ENCODE measurements around the gene TMEM134. TPM values are rescaled to one million over a fixed set of nuclear protein-coding genes. Genes with fewer than 3 reads are reported as not detected.

The TMEM134 gene
- total and polyA plus RNA-seq, 10 of the 15 experiments (the other 5 are each of a cell fraction or from before 2014, with no cell fraction given): 1.6 to 93.8 (median 27.8) TPM

DNA sequence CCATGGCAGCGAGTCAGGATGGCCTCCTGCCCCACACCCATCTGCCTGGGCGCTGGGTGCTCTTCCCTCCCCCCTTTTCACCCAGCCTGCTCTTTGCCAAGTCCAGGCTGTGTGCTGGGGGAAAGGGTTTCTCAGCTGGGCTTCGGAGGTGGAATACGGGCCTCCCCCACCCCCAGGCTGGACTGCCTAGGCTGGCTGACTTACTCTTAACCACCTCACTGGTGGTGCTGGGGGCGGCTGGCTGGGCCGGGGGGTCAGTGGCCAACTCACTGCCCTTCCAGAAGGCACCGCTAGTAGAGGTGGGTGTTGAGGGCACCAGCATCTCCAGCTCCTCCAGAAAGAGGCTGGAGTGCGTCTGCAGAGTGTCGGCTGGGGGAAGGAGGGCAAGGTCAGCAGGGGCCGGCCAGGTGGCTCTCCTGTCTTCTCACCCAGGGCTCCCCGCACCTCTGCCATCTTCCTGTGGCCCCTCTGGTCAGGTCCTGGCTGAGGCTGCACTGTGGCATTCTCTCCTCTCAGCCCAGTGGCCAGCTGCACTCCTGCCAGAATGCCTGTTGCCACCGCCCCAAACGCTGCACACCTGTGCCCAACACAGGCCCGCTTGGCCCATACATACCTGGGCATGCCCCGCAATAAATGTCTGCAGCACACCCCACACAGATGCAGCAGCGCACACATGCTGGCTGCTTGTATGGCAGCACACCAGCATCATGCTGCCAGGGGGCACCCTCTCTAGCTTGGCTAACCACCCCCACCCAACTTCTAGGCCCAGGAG, 26.4 kb upstream of the TMEM134 start:
- H3K9me3 ChIP-seq (replicated peaks; ENCODE audit: control insufficient read depth, insufficient read depth, low read length): no peaks in the 10 kb centered on the region
- H3K9ac ChIP-seq (ENCODE audit: control insufficient read depth, insufficient read depth, low read length): no peak overlapping the region
- H3K4me2 ChIP-seq (ENCODE audit: control insufficient read depth, insufficient read depth): no peak overlapping the region
- no TSS peak for BruUV-seq (replicated peaks)
- no peaks in the 10 kb centered on the region; the same call in 1 of the 2 replicates for H4K20me1 ChIP-seq (ENCODE audit: control insufficient read depth, insufficient read depth)
- WGBS (ENCODE audit: insufficient coverage, insufficient replicate concordance, low lambda C conversion rate, missing lambda C conversion rate): 96% methylated on average over 16 of the region's 16 CpGs
- intact Hi-C loops (cut with micrococcal nuclease; ENCODE audit: unreplicated experiment): no loop called here
- POLR2A ChIA-PET: no interaction called here
- H2AFZ ChIP-seq (ENCODE audit: control insufficient read depth, low read depth, low read length): no peak overlapping the region
- no peak overlapping the region for H3K4me3 ChIP-seq
- H3K27me3 ChIP-seq (replicated peaks in 1 of 2; ENCODE audit: control insufficient read depth in 2 of 2, insufficient read depth in 2 of 2, low read length in 1 of 2): no peaks in the 10 kb centered on the region
- TF ChIP-seq, protein P1, sequence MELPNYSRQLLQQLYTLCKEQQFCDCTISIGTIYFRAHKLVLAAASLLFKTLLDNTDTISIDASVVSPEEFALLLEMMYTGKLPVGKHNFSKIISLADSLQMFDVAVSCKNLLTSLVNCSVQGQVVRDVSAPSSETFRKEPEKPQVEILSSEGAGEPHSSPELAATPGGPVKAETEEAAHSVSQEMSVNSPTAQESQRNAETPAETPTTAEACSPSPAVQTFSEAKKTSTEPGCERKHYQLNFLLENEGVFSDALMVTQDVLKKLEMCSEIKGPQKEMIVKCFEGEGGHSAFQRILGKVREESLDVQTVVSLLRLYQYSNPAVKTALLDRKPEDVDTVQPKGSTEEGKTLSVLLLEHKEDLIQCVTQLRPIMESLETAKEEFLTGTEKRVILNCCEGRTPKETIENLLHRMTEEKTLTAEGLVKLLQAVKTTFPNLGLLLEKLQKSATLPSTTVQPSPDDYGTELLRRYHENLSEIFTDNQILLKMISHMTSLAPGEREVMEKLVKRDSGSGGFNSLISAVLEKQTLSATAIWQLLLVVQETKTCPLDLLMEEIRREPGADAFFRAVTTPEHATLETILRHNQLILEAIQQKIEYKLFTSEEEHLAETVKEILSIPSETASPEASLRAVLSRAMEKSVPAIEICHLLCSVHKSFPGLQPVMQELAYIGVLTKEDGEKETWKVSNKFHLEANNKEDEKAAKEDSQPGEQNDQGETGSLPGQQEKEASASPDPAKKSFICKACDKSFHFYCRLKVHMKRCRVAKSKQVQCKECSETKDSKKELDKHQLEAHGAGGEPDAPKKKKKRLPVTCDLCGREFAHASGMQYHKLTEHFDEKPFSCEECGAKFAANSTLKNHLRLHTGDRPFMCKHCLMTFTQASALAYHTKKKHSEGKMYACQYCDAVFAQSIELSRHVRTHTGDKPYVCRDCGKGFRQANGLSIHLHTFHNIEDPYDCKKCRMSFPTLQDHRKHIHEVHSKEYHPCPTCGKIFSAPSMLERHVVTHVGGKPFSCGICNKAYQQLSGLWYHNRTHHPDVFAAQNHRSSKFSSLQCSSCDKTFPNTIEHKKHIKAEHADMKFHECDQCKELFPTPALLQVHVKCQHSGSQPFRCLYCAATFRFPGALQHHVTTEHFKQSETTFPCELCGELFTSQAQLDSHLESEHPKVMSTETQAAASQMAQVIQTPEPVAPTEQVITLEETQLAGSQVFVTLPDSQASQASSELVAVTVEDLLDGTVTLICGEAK (IDR thresholded peaks at IDR 0.05; ENCODE audit: borderline replicate concordance): no peak
- TF ChIP-seq SUZ12 (IDR thresholded peaks at IDR 0.05; ENCODE audit: unreplicated experiment) (no peak), HDAC6 (IDR thresholded peaks at IDR 0.05; ENCODE audit: unreplicated experiment) (no peak), RUNX3 (IDR thresholded peaks at IDR 0.05; ENCODE audit: low read length) (no peak)
- TF ChIP-seq, protein P2, sequence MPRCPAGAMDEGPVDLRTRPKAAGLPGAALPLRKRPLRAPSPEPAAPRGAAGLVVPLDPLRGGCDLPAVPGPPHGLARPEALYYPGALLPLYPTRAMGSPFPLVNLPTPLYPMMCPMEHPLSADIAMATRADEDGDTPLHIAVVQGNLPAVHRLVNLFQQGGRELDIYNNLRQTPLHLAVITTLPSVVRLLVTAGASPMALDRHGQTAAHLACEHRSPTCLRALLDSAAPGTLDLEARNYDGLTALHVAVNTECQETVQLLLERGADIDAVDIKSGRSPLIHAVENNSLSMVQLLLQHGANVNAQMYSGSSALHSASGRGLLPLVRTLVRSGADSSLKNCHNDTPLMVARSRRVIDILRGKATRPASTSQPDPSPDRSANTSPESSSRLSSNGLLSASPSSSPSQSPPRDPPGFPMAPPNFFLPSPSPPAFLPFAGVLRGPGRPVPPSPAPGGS (IDR thresholded peaks at IDR 0.05; ENCODE audit: borderline replicate concordance, insufficient read depth, low read depth, low read length, poor library complexity, severe bottlenecking): no peak
- TF ChIP-seq, protein P3, sequence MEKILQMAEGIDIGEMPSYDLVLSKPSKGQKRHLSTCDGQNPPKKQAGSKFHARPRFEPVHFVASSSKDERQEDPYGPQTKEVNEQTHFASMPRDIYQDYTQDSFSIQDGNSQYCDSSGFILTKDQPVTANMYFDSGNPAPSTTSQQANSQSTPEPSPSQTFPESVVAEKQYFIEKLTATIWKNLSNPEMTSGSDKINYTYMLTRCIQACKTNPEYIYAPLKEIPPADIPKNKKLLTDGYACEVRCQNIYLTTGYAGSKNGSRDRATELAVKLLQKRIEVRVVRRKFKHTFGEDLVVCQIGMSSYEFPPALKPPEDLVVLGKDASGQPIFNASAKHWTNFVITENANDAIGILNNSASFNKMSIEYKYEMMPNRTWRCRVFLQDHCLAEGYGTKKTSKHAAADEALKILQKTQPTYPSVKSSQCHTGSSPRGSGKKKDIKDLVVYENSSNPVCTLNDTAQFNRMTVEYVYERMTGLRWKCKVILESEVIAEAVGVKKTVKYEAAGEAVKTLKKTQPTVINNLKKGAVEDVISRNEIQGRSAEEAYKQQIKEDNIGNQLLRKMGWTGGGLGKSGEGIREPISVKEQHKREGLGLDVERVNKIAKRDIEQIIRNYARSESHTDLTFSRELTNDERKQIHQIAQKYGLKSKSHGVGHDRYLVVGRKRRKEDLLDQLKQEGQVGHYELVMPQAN (conservative IDR thresholded peaks at IDR 0.05): no peak
- TF ChIP-seq, protein P4, sequence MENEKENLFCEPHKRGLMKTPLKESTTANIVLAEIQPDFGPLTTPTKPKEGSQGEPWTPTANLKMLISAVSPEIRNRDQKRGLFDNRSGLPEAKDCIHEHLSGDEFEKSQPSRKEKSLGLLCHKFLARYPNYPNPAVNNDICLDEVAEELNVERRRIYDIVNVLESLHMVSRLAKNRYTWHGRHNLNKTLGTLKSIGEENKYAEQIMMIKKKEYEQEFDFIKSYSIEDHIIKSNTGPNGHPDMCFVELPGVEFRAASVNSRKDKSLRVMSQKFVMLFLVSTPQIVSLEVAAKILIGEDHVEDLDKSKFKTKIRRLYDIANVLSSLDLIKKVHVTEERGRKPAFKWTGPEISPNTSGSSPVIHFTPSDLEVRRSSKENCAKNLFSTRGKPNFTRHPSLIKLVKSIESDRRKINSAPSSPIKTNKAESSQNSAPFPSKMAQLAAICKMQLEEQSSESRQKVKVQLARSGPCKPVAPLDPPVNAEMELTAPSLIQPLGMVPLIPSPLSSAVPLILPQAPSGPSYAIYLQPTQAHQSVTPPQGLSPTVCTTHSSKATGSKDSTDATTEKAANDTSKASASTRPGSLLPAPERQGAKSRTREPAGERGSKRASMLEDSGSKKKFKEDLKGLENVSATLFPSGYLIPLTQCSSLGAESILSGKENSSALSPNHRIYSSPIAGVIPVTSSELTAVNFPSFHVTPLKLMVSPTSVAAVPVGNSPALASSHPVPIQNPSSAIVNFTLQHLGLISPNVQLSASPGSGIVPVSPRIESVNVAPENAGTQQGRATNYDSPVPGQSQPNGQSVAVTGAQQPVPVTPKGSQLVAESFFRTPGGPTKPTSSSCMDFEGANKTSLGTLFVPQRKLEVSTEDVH (IDR thresholded peaks at IDR 0.05; ENCODE audit: low read depth, partially characterized antibody): no peak
- in situ Hi-C loops (cut with MboI): no loop called here
- ATAC-seq (no peak), DNase-seq (ENCODE audit: low read depth, low spot score) (no peak), FAIRE-seq (no peak)
- H3K4me1 ChIP-seq (ENCODE audit: control insufficient read depth, insufficient read depth, low read length): no peaks in the 10 kb centered on the region
- no peaks in the 10 kb centered on the region for H3K79me2 ChIP-seq (ENCODE audit: control insufficient read depth, insufficient read depth, low read length)
- RAD21 ChIA-PET (ENCODE audit: unreplicated experiment): interaction anchor here (0.8 kb wide), 1 partner anchor 141 kb away, joined by 3 read pairs; no protein-coding TSS in a partner anchor
- peaks cover 1 to 14% of the 10 kb centered on the region in 2 experiments; a peak in 3 of 4 replicates for H3K36me3 ChIP-seq (ENCODE audit: control insufficient read depth in 2 of 2, insufficient read depth in 2 of 2, low read length in 1 of 2)
- SMC1A ChIA-PET (ENCODE audit: uncharacterized antibody, unreplicated experiment): no interaction called here
- CTCF ChIA-PET: no interaction called here
- no peak overlapping the region for H3K27ac ChIP-seq (ENCODE audit: control insufficient read depth, insufficient read depth)

All from GM12878 (cell line).